Neural cell (in vitro differentiated cells): Measurements from ENCODE around the gene SEL1L2. TPM values are rescaled to one million over a fixed set of nuclear protein-coding genes. Genes with fewer than 3 reads are reported as not detected.

Source experiments
- H2AFZ ChIP-seq: fragments of 200-600, 300-800 bp; sonication (generic), shearing (Covaris generic); 2 replicates; pipeline ENCODE4 v1.6.0; 2014; ENCODE audit warnings: low read depth, mild to moderate bottlenecking, antibody characterized with exemption, low read length, moderate library complexity
- H3F3A ChIP-seq: fragments of 200-600 bp; shearing (Covaris generic); 2 replicates; pipeline ENCODE4 v1.6.1; 2016; ENCODE audit warnings: mild to moderate bottlenecking, moderate library complexity, mixed read lengths, antibody characterized with exemption, low read length; ENCODE audit not compliant: insufficient read depth, poor library complexity, severe bottlenecking
- H3K27ac ChIP-seq: fragments of 200-600, 300-800 bp; sonication (generic), shearing (Covaris generic); 2 replicates; pipeline ENCODE4 v1.5.1; 2014; ENCODE audit warnings: mild to moderate bottlenecking, low read length, moderate library complexity
- H3K27me3 ChIP-seq: fragments of 300-800, 200-600 bp; sonication (generic), shearing (Covaris generic); 2 replicates; pipeline ENCODE4 v1.6.0; 2014; ENCODE audit warnings: mild to moderate bottlenecking, low read depth, low read length, moderate library complexity; ENCODE audit not compliant: insufficient read depth
- H3K36me3 ChIP-seq: fragments of 300-800, 200-600 bp; sonication (generic), shearing (Covaris generic); 2 replicates; pipeline ENCODE4 v1.5.1; 2014; ENCODE audit warnings: mild to moderate bottlenecking, antibody characterized with exemption, low read length, moderate library complexity; ENCODE audit not compliant: insufficient read depth
- H3K4me2 ChIP-seq: fragments of 300-800, 200-600 bp; sonication (generic), shearing (Covaris generic); 2 replicates; pipeline ENCODE4 v1.6.0; 2014; ENCODE audit warnings: mild to moderate bottlenecking, low read length
- H3K4me3 ChIP-seq: fragments of 300-800, 200-600 bp; sonication (generic), shearing (Covaris generic); 2 replicates; pipeline ENCODE4 v1.5.1; 2014; ENCODE audit warnings: mild to moderate bottlenecking, low read length, moderate library complexity
- H3K79me2 ChIP-seq: fragments of 200-600 bp; shearing (Covaris generic); replicated peaks from 2 replicates; pipeline ENCODE4 v1.6.0; 2014; ENCODE audit warnings: mild to moderate bottlenecking, low read length, moderate library complexity; ENCODE audit not compliant: insufficient read depth
- H3K9ac ChIP-seq: fragments of 300-800, 200-600 bp; sonication (generic), shearing (Covaris generic); 2 replicates; pipeline ENCODE4 v1.6.1; 2016; ENCODE audit warnings: mild to moderate bottlenecking, low read length, mixed read lengths
- H3K9me2 ChIP-seq: fragments of 200-600 bp; shearing (Covaris generic); 2 replicates; pipeline ENCODE4 v1.6.1; 2016; ENCODE audit warnings: mild to moderate bottlenecking, low read length, mixed read lengths; ENCODE audit not compliant: insufficient read depth
- H3K9me3 ChIP-seq: fragments of 200-600, 300-800 bp; sonication (generic), shearing (Covaris generic); 2 replicates; pipeline ENCODE4 v1.6.1; 2016; ENCODE audit warnings: mild to moderate bottlenecking, mixed run types, low read length, moderate library complexity, mixed read lengths
- H4K20me1 ChIP-seq: fragments of 200-600 bp; shearing (Covaris generic); 2 replicates; pipeline ENCODE4 v1.6.1; 2016; ENCODE audit warnings: mild to moderate bottlenecking, mixed run types; ENCODE audit not compliant: insufficient read depth
- CTCF ChIP-seq: fragments of 450-650 bp; IDR thresholded peaks from 2 replicates; pipeline ENCODE4 v1.5.1; 2014; ENCODE audit warnings: antibody characterized with exemption, mild to moderate bottlenecking, moderate library complexity; ENCODE audit not compliant: poor library complexity, severe bottlenecking
- EP300 ChIP-seq: fragments of 450-650 bp; conservative IDR thresholded peaks from 2 replicates; pipeline ENCODE4 v1.6.1; 2014; ENCODE audit warnings: antibody characterized with exemption, mild to moderate bottlenecking, moderate library complexity; ENCODE audit not compliant: poor library complexity, severe bottlenecking
- EZH2 ChIP-seq: fragments of 200-600, 300-800 bp; shearing (Covaris generic), sonication (generic); IDR thresholded peaks from 2 replicates; pipeline ENCODE4 v1.6.1; 2014; ENCODE audit warnings: antibody characterized with exemption, low read length, borderline replicate concordance, mild to moderate bottlenecking; ENCODE audit not compliant: insufficient read depth, poor library complexity, severe bottlenecking
- MXI1 ChIP-seq: fragments of 450-650 bp; conservative IDR thresholded peaks from 2 replicates; pipeline ENCODE4 v1.6.1; 2014; ENCODE audit warnings: antibody characterized with exemption, mild to moderate bottlenecking; ENCODE audit not compliant: poor library complexity, severe bottlenecking
- POLR2AphosphoS5 ChIP-seq: IDR thresholded peaks from 2 replicates; pipeline ENCODE4 v1.6.1; 2012
- RAD21 ChIP-seq: fragments of 450-650 bp; conservative IDR thresholded peaks from 2 replicates; pipeline ENCODE4 v1.6.1; 2014; ENCODE audit warnings: antibody characterized with exemption, mild to moderate bottlenecking, moderate library complexity
- REST ChIP-seq: IDR thresholded peaks from 2 replicates; pipeline ENCODE4 v1.6.1; 2012; ENCODE audit warnings: borderline replicate concordance
- SMC3 ChIP-seq: fragments of 450-650 bp; conservative IDR thresholded peaks from 2 replicates; pipeline ENCODE4 v1.6.1; 2014; ENCODE audit warnings: antibody characterized with exemption, mild to moderate bottlenecking, moderate library complexity; ENCODE audit not compliant: poor library complexity
- TAF1 ChIP-seq: IDR thresholded peaks from 2 replicates; pipeline ENCODE4 v1.6.1; 2012; ENCODE audit warnings: low read depth
- polyA plus RNA-seq: library from polyadenylated mRNA; depleted of rRNA; stranded (reverse); fragments of >200 nt; gene quantifications from 2 replicates; pipeline ENCODE4 v1.2.3, GENCODE V29; 2014

SEL1L2 gene
- polyA plus RNA-seq, 1 donor from 2014 or later: not detected

- H2AFZ ChIP-seq: no peak overlapping the region
- H3K9me3 ChIP-seq: no peaks in the 10 kb centered on the region
- no peaks in the 10 kb centered on the region for H3F3A ChIP-seq
- TF ChIP-seq EP300 (no peak), SMC3 (no peak), RAD21 (no peak), MXI1 (no peak), EZH2 (no peak), REST (no peak), POLR2AphosphoS5 (no peak), TAF1 (no peak), CTCF (no peak)
- no peaks in the 10 kb centered on the region for H3K36me3 ChIP-seq
- no peak overlapping the region for H3K4me2 ChIP-seq
- H3K79me2 ChIP-seq: no peaks in the 10 kb centered on the region
- H3K9me2 ChIP-seq: no peaks in the 10 kb centered on the region
- H3K27ac ChIP-seq: no peak overlapping the region
- no peak overlapping the region for H3K9ac ChIP-seq
- H3K4me3 ChIP-seq: no peak overlapping the region
- no peaks in the 10 kb centered on the region for H3K27me3 ChIP-seq
- H4K20me1 ChIP-seq: no peaks in the 10 kb centered on the region
Observed at GRCh38 chr20:13831476-13831875, 158.9 kb downstream of the SEL1L2 start.

- TF ChIP-seq RAD21 (no peak), REST (no peak), MXI1 (no peak), EZH2 (no peak), SMC3 (no peak), EP300 (no peak), CTCF (no peak), POLR2AphosphoS5 (no peak), TAF1 (no peak)
- no peak overlapping the region for H2AFZ ChIP-seq
- H3K36me3 ChIP-seq: no peaks in the 10 kb centered on the region
- no peaks in the 10 kb centered on the region for H3K9me2 ChIP-seq
- H3K27ac ChIP-seq: no peak overlapping the region
- no peaks in the 10 kb centered on the region for H4K20me1 ChIP-seq
- no peaks in the 10 kb centered on the region for H3F3A ChIP-seq
- H3K9me3 ChIP-seq: no peaks in the 10 kb centered on the region
- H3K4me3 ChIP-seq: no peak overlapping the region
- H3K27me3 ChIP-seq: no peaks in the 10 kb centered on the region
- H3K9ac ChIP-seq: no peak overlapping the region
- no peak overlapping the region for H3K4me2 ChIP-seq
- H3K79me2 ChIP-seq: no peaks in the 10 kb centered on the region
Observed at GRCh38 chr20:13825465-13825864, 164.9 kb downstream of the SEL1L2 start.
